Pancreas (tissue), 10 donors: ENCODE results near the gene KIAA1614. TPM values are rescaled to one million over a fixed set of nuclear protein-coding genes. Genes with fewer than 3 reads are reported as not detected.
A peak's percentile ranks its signal among the peaks of the same experiment; 100 is the strongest.

Experiments
- ATAC-seq, 4 donors: fragments of 200-7000 bp; cut with Tn5 transposase; one replicate each; pipeline versions ENCODE4 v1.8.0 to v1.9.1; 2020; ENCODE audit warnings: mild to moderate bottlenecking in 4 of 4, moderate library complexity in 4 of 4
- DNase-seq, 6 donors: peaks; one replicate each; pipeline ENCODE4 v3.0.0-alpha.2; 2020
- FAIRE-seq: peaks from 2 replicates; lab custom pipeline; 2012; peaks lifted over from hg19 to GRCh38; lab: Jason Lieb, UNC
- H3K27ac ChIP-seq, 4 donors: fragments of 200-600 bp; sonication (generic); 1 replicate in 3 of 4; 2 replicates in 1 of 4; pipeline versions ENCODE4 v1.5.0 to v1.8.0; 2020
- H3K27me3 ChIP-seq, 4 donors: fragments of 200-600 bp; one replicate each; pipeline ENCODE4 v1.8.0; 2021
- H3K36me3 ChIP-seq, 3 donors: fragments of 200-600 bp; sonication (generic) in 1 of 3; one replicate each; pipeline versions ENCODE4 v1.5.0 to v1.8.0; 2020 to 2021
- H3K4me1 ChIP-seq, 3 donors: fragments of 200-600 bp; one replicate each; pipeline ENCODE4 v1.8.0; 2021
- H3K4me3 ChIP-seq, 4 donors: fragments of 200-600 bp; sonication (generic) in 2 of 4; one replicate each; pipeline versions ENCODE4 v1.5.0 to v1.8.0; 2020 to 2021
- H3K9me3 ChIP-seq, 4 donors: fragments of 200-600 bp; one replicate each; pipeline ENCODE4 v1.8.0; 2021
- CTCF ChIP-seq, 4 donors: fragments of 200-600 bp; sonication (generic) in 3 of 4; IDR thresholded peaks; one replicate each; pipeline versions ENCODE4 v1.5.0 to v1.8.0; 2021; ENCODE audit warnings: antibody characterized with exemption in 4 of 4
- WGBS, 2 donors: extraction: QIAGEN DNeasy Blood & Tissue Kit; methylation state at CpG; one replicate each; pipeline ENCODE4 v1.1.7; 2013; 5-methylcytosine and 5-hydroxymethylcytosine counted together
- intact Hi-C, 3 donors: fragments of 100-400 bp; cut with DNase I; formaldehyde crosslinking; loops; one replicate each; pipeline versions ENCODE4 v1.11.1 to v1.14.2; 2022
- polyA plus RNA-seq, 2 donors: library from polyadenylated mRNA; stranded (reverse); fragments of 200-250 nt; gene quantifications; one replicate each; pipeline ENCODE4 v1.2.3, GENCODE V29; 2013
- total RNA-seq, 6 donors: library from RNA; stranded (reverse); fragmentation: NEBNext Ultra II Directional in 4 of 6; extraction: Animal tissue kit (Norgen Biotek cat#: 25700) in 4 of 6; gene quantifications; one replicate each; pipeline versions ENCODE4 v1.2.1 to v1.2.4, GENCODE V29; 2021 to 2023
- donor health status: healthy with polysubstance abuse.
- donor health status: DM: no; HTN: no; CAD: no; lungs with moderate emphysema.
- donor health status: DM: no; HTN: no; CAD: no.
- donor health status: control.
- donor health status: control.
- donor health status: Bipolar disorder and iron deficiency.
- donor health status: DM: yes; HTN: yes; CAD: no.
- donor health status: DM: no; HTN: no; CAD: no.
- donor health status: DM: no; HTN: no; CAD: no.
- donor health status: DM: yes; HTN: yes; CAD: no.

KIAA1614 gene
- total and polyA plus RNA-seq, 8 donors = 0.32 to 3.3 (median 1.5) TPM

GRCh38 chr1:180899262-180899661, 13.4 kb upstream of the KIAA1614 start:
- Histone ChIP-seq H3K27ac (no peak overlapping the region), H3K4me3 (no peak overlapping the region), H3K27me3 (no peaks in the 10 kb centered on the region), H3K4me1 (peaks cover 0 to 5% (median 0%) of the 10 kb centered on the region in 3 donors), H3K36me3 (no peaks in the 10 kb centered on the region), H3K9me3 (no peaks in the 10 kb centered on the region)
- DNase-seq = no peak
- TF ChIP-seq CTCF (IDR thresholded peaks at IDR 0.05) = no peak
- WGBS, 2 donors = 92 to 93% methylated on average over 7 of the region's 7 CpGs
- ATAC-seq = no peak
- FAIRE-seq = no peak
- intact Hi-C loops = no loop called here

- DNase-seq (peak in 1 of 6 donors; percentile 4), FAIRE-seq (no peak), ATAC-seq (no peak)
- Histone ChIP-seq H3K4me1 (peaks cover 0 to 5% (median 0%) of the 10 kb centered on the region in 3 donors), H3K27ac (no peak overlapping the region), H3K27me3 (no peaks in the 10 kb centered on the region), H3K9me3 (no peaks in the 10 kb centered on the region), H3K4me3 (no peak overlapping the region), H3K36me3 (no peaks in the 10 kb centered on the region)
- intact Hi-C loops = no loop called here
- WGBS, 2 donors = 75 to 78% methylated on average over 13 of the region's 13 CpGs
- TF ChIP-seq CTCF (IDR thresholded peaks at IDR 0.05) = no peak
Observed at GRCh38 chr1:180901076-180901990, 11.4 kb upstream of the KIAA1614 start.

GRCh38 chr1:180902541-180902940, 10.2 kb upstream of the KIAA1614 start:
- 78 to 94% methylated on average over 3 of the region's 3 CpGs for WGBS, 2 donors
- no peak for DNase-seq
- FAIRE-seq = no peak
- H3K27ac ChIP-seq = no peak overlapping the region
- H3K36me3 ChIP-seq = no peaks in the 10 kb centered on the region
- intact Hi-C loops = no loop called here
- no peak for ATAC-seq
- no peak for TF ChIP-seq CTCF (IDR thresholded peaks at IDR 0.05)
- H3K4me1 ChIP-seq = peaks cover 0 to 5% (median 0%) of the 10 kb centered on the region in 3 donors
- H3K4me3 ChIP-seq = no peak overlapping the region
- H3K27me3 ChIP-seq = no peaks in the 10 kb centered on the region
- H3K9me3 ChIP-seq = no peaks in the 10 kb centered on the region

- no peak overlapping the region for H3K27ac ChIP-seq
- DNase-seq (no peak), ATAC-seq (no peak), FAIRE-seq (no peak)
- H3K27me3 ChIP-seq = no peaks in the 10 kb centered on the region
- no peaks in the 10 kb centered on the region for H3K9me3 ChIP-seq
- no peak overlapping the region for H3K4me3 ChIP-seq
- H3K4me1 ChIP-seq = no peaks in the 10 kb centered on the region
- 74 to 79% methylated on average over 8 of the region's 8 CpGs for WGBS, 2 donors
- intact Hi-C loops = no loop called here
- no peaks in the 10 kb centered on the region for H3K36me3 ChIP-seq
- no peak for TF ChIP-seq CTCF (IDR thresholded peaks at IDR 0.05)
Observed at GRCh38 chr1:180905927-180906326, 6.8 kb upstream of the KIAA1614 start.

GRCh38 chr1:180906511-180906910, 6.2 kb upstream of the KIAA1614 start:
- DNase-seq = no peak
- 76 to 87% methylated on average over 9 of the region's 9 CpGs for WGBS, 2 donors
- no peak for TF ChIP-seq CTCF (IDR thresholded peaks at IDR 0.05)
- H3K4me3 ChIP-seq = no peak overlapping the region
- H3K9me3 ChIP-seq = no peaks in the 10 kb centered on the region
- ATAC-seq = no peak
- no peaks in the 10 kb centered on the region for H3K36me3 ChIP-seq
- intact Hi-C loops = no loop called here
- H3K27me3 ChIP-seq = no peaks in the 10 kb centered on the region
- H3K27ac ChIP-seq = no peak overlapping the region
- no peak for FAIRE-seq
- no peaks in the 10 kb centered on the region for H3K4me1 ChIP-seq
